ENCODE results near the gene ISL1. TPM values are rescaled to one million over a fixed set of nuclear protein-coding genes. Genes with fewer than 3 reads are reported as not detected.
A peak's percentile ranks its signal among the peaks of the same experiment; 100 is the strongest.

Gene ISL1
- total RNA-seq, 1 experiment from 2014 or later: 1.3 TPM

DNA sequence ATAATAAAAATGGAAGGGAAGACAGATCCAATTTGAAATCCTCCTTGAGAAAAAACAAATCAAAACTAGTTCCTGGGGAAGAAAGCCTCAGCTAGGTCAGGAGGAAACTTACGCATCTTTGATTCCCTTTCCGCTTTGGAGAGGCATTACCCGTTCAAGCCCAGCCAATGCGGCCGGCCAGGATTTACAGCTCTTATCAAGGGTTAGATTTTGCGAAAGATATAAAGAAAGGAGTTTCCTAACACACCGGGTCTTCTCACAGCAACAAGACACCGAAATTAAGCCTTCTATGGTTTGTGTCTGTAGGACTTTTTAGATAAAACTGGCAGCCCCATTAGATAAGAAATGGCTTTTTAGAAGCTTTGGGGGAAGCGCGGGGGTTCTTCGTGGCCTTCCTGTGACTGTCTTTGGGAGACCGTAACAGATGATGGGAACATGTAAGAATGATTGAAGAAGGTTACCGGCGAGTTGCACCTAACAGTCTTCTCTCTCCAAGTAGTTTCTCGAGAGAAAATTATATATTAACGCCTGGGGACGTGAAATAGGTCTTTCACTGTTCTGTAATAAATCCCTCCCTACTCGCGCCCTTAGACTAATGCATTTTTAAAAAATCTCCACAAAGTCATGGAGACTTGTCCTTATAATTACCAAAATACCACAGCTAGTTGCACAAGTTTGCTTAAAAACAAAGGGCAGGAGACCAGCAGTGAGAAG, 1.3 kb upstream of the ISL1 start (continued):
- TF ChIP-seq, protein P1, sequence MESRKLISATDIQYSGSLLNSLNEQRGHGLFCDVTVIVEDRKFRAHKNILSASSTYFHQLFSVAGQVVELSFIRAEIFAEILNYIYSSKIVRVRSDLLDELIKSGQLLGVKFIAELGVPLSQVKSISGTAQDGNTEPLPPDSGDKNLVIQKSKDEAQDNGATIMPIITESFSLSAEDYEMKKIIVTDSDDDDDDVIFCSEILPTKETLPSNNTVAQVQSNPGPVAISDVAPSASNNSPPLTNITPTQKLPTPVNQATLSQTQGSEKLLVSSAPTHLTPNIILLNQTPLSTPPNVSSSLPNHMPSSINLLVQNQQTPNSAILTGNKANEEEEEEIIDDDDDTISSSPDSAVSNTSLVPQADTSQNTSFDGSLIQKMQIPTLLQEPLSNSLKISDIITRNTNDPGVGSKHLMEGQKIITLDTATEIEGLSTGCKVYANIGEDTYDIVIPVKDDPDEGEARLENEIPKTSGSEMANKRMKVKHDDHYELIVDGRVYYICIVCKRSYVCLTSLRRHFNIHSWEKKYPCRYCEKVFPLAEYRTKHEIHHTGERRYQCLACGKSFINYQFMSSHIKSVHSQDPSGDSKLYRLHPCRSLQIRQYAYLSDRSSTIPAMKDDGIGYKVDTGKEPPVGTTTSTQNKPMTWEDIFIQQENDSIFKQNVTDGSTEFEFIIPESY (IDR thresholded peaks at IDR 0.05; ENCODE audit: extremely low read depth, insufficient replicate concordance, low read length): no peak
- TF ChIP-seq, protein P2, sequence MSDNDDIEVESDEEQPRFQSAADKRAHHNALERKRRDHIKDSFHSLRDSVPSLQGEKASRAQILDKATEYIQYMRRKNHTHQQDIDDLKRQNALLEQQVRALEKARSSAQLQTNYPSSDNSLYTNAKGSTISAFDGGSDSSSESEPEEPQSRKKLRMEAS (IDR thresholded peaks at IDR 0.05): no peak
- TF ChIP-seq ZNF274 (IDR thresholded peaks at IDR 0.05; ENCODE audit: low read depth, low read length) (no peak), SP1 (IDR thresholded peaks at IDR 0.05; ENCODE audit: low read depth) (no peak), POLR2A (IDR thresholded peaks at IDR 0.05; ENCODE audit: borderline replicate concordance, extremely low read depth, insufficient read depth, insufficient read length) (no peak), YY1 (IDR thresholded peaks at IDR 0.05; ENCODE audit: extremely low read depth, insufficient replicate concordance, low read depth, low read length) (no peak), EZH2 (IDR thresholded peaks at IDR 0.05) (no peak), SIN3A (IDR thresholded peaks at IDR 0.05; ENCODE audit: low read depth) (no peak), CBX3 (IDR thresholded peaks at IDR 0.05; ENCODE audit: low read depth) (no peak)
- TF ChIP-seq, protein P3, sequence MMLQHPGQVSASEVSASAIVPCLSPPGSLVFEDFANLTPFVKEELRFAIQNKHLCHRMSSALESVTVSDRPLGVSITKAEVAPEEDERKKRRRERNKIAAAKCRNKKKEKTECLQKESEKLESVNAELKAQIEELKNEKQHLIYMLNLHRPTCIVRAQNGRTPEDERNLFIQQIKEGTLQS (IDR thresholded peaks at IDR 0.05): no peak

DNA sequence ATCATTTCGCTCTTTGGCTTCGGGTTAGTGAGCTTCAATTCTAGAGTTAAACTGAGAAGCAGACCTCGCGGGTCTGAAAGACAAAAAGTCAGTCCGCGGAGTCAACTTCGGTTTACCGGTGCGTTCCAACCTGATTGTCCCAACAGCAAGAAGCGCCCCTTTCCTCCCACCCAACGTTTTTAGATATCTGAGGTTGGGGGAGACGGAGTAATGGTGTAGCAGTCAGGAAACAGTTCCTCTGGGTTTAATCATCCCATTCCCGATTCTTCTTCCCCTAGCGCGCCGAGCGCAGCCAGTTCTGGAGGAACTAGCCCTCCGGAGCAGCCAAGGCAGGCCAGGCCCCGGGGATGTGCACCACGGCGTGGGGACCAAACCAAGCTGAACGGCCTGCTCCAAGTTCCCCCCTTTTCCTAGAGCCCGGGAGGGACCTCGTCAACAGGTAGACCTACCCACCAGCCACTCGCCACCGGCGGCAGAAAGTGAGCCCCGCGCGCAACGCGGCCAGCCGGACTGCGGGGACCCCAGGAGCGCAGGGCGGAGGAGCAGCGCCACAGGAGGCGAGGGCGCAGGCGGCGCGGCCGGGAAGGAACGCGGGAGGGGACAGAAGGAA, 622 bp upstream of the ISL1 start:
- H3K36me3 ChIP-seq (ENCODE audit: control insufficient read depth in 1 of 2, insufficient read depth in 2 of 2, low read length in 2 of 2): no peaks in the 10 kb centered on the region
- H3K27ac ChIP-seq (ENCODE audit: low read depth, low read length): peak overlapping the region; percentile 55; the same call in 1 of the 2 replicates
- intact Hi-C loops (cut with micrococcal nuclease): loop anchor here (5.0 kb wide), 2 partner anchors 580 to 1175 kb away; no protein-coding TSS in a partner anchor
- H3K4me1 ChIP-seq (ENCODE audit: control insufficient read depth in 1 of 2, insufficient read depth in 2 of 2, low read length in 2 of 2): no peaks in the 10 kb centered on the region; a peak in 1 of 4 replicates
- H4K20me1 ChIP-seq (ENCODE audit: insufficient read depth): no peaks in the 10 kb centered on the region
- H3K4me3 ChIP-seq (replicated peaks in 1 of 2; ENCODE audit: low read depth in 1 of 2, low read length in 2 of 2): peak overlapping the region; percentile 60 to 73
- peak; percentile 59 for ATAC-seq
- peak overlapping the region; percentile 75 for H3K4me2 ChIP-seq (ENCODE audit: low read length)
- RAD21 ChIA-PET (ENCODE audit: low non-redundant PET in 1 of 2, low total read pairs in 2 of 2, uncharacterized antibody in 2 of 2, unreplicated experiment in 2 of 2): no interaction called here
- CTCF ChIA-PET: interaction anchor here (0.7 to 1.1 kb wide), 3 partner anchors 305 to 625 kb away, joined by 3 read pairs; no protein-coding TSS in a partner anchor
- DNase-seq (ENCODE audit: low read depth, low spot score): no peak
- H3K79me2 ChIP-seq (ENCODE audit: insufficient read depth, low read length): no peaks in the 10 kb centered on the region
- TF ChIP-seq ZFX (IDR thresholded peaks at IDR 0.05) (peak; percentile 63; the same call in 1 of the 2 replicates), JUND (IDR thresholded peaks at IDR 0.05) (no peak)
- H3K9ac ChIP-seq (ENCODE audit: low read length): peak overlapping the region; percentile 69
- POLR2A ChIA-PET: interaction anchor here (0.9 kb wide), 1 partner anchor 20 kb away, joined by 3 read pairs; no protein-coding TSS in a partner anchor
- no peaks in the 10 kb centered on the region for H3K27me3 ChIP-seq (ENCODE audit: insufficient read depth, low read length)
- H2AFZ ChIP-seq (ENCODE audit: low read depth, low read length, poor library complexity, severe bottlenecking): no peak overlapping the region
- no peaks in the 10 kb centered on the region for H3K9me2 ChIP-seq (ENCODE audit: insufficient read depth)
- H3K9me3 ChIP-seq (ENCODE audit: control insufficient read depth in 1 of 2, insufficient read depth in 1 of 2, low read depth in 1 of 2, low read length in 2 of 2): no peaks in the 10 kb centered on the region
- BruUV-seq (replicated peaks): TSS peak; percentile 74

Measured in HCT116 (cell line).